OCI-LY1 (cell line): ENCODE results near the gene PFKFB1.

Source experiments
- H2AFZ ChIP-seq: fragments of 200-600 bp; sonication (generic), shearing (Covaris generic); 2 replicates; pipeline ENCODE4 v1.6.0; 2014; ENCODE audit warnings: antibody characterized with exemption, mild to moderate bottlenecking, low read length
- H3F3A ChIP-seq: fragments of 200-600 bp; sonication (generic), shearing (Covaris generic); 2 replicates; pipeline ENCODE4 v1.6.0; 2014; ENCODE audit warnings: mild to moderate bottlenecking, antibody characterized with exemption, low read length, moderate library complexity; ENCODE audit not compliant: insufficient read depth
- H3K27ac ChIP-seq: fragments of 200-600 bp; sonication (generic); 2 replicates; pipeline ENCODE4 v1.5.1; 2014; ENCODE audit warnings: low read length, mixed run types, mild to moderate bottlenecking, low read depth; ENCODE audit not compliant: poor library complexity, severe bottlenecking
- H3K27me3 ChIP-seq: fragments of 200-600 bp; sonication (generic); 2 replicates; pipeline ENCODE4 v1.6.0; 2014; ENCODE audit warnings: antibody characterized with exemption, mild to moderate bottlenecking, low read length, moderate library complexity; ENCODE audit not compliant: insufficient read depth
- H3K36me3 ChIP-seq: fragments of 200-600 bp; sonication (generic); 2 replicates; pipeline ENCODE4 v1.6.1; 2014; ENCODE audit warnings: mild to moderate bottlenecking, antibody characterized with exemption, low read length, moderate library complexity, mixed read lengths; ENCODE audit not compliant: insufficient read depth
- H3K4me1 ChIP-seq: fragments of 200-600 bp; sonication (generic); 2 replicates; pipeline ENCODE4 v1.5.1; 2014; ENCODE audit warnings: mild to moderate bottlenecking, low read length, moderate library complexity; ENCODE audit not compliant: insufficient read depth, severe bottlenecking
- H3K4me2 ChIP-seq: fragments of 200-600 bp; sonication (generic), shearing (Covaris generic); 2 replicates; pipeline ENCODE4 v1.6.1; 2014; ENCODE audit warnings: low read length
- H3K4me3 ChIP-seq: fragments of 200-600 bp; sonication (generic); 2 replicates; pipeline ENCODE4 v1.5.1; 2014; ENCODE audit warnings: low read length, low read depth, mild to moderate bottlenecking, mixed read lengths; ENCODE audit not compliant: poor library complexity, severe bottlenecking
- H3K79me2 ChIP-seq: fragments of 200-600 bp; shearing (Covaris generic); 2 replicates; pipeline ENCODE4 v1.6.1; 2016; ENCODE audit warnings: mixed run types, low read length, mixed read lengths; ENCODE audit not compliant: insufficient read depth
- H3K9ac ChIP-seq: fragments of 200-600 bp; sonication (generic), shearing (Covaris generic); 2 replicates; pipeline ENCODE4 v1.6.1; 2014; ENCODE audit warnings: mild to moderate bottlenecking, low read length, mixed read lengths
- H3K9me2 ChIP-seq: fragments of 200-600 bp; sonication (generic), shearing (Covaris generic); 2 replicates; pipeline ENCODE4 v1.6.1; 2014; ENCODE audit warnings: low read depth, mild to moderate bottlenecking, low read length, mixed read lengths
- H3K9me3 ChIP-seq: fragments of 200-600 bp; shearing (Covaris generic); 2 replicates; pipeline ENCODE4 v1.6.1; 2014; ENCODE audit warnings: low read length, mixed read lengths
- H4K20me1 ChIP-seq: fragments of 200-600 bp; sonication (generic), shearing (Covaris generic); 2 replicates; pipeline ENCODE4 v1.6.0; 2016; ENCODE audit warnings: mild to moderate bottlenecking, low read length; ENCODE audit not compliant: insufficient read depth
- EZH2 ChIP-seq: fragments of 200-600 bp; sonication (generic), shearing (Covaris generic); IDR thresholded peaks from 2 replicates; pipeline ENCODE4 v1.8.0; 2017; ENCODE audit warnings: borderline replicate concordance, mixed run types, mild to moderate bottlenecking, antibody characterized with exemption, low read length, moderate library complexity, mixed read lengths
- TF ChIP-seq, protein P1 (sequence below): fragments of 200-600 bp; sonication (generic), shearing (Covaris generic); IDR thresholded peaks from 2 replicates; pipeline ENCODE4 v1.5.1; 2017; ENCODE audit warnings: mild to moderate bottlenecking, antibody characterized with exemption, low read length, moderate library complexity, mixed read lengths

PFKFB1 gene

DNA sequence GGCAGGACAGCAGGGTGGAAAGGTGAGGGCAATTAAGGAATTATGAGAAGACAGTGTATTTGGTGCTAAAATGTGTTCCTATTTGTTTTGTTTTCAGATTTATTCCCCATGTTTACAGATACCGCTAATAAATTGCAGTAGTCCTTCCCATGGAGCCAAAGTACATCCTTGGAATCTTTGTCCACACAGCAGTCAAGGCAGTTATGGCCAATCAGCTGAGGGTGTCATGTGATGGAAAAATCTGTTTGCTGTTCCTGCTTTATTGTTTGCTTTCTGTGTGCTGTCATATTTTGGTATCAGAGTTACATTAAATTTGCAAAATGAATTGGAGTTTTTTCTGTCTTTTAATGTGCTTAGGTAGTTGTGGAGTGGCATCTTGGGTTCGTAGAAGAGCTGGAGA, 62.9 kb downstream of the PFKFB1 start:
- H3K27me3 ChIP-seq = no peaks in the 10 kb centered on the region
- no peak overlapping the region for H3K9ac ChIP-seq
- H3K9me2 ChIP-seq = no peaks in the 10 kb centered on the region
- H2AFZ ChIP-seq = no peak overlapping the region
- no peaks in the 10 kb centered on the region for H3K4me1 ChIP-seq
- no peak overlapping the region for H3K4me3 ChIP-seq
- no peaks in the 10 kb centered on the region for H3K9me3 ChIP-seq
- no peak overlapping the region for H3K27ac ChIP-seq
- H4K20me1 ChIP-seq = no peaks in the 10 kb centered on the region
- H3K4me2 ChIP-seq = no peak overlapping the region
- TF ChIP-seq, protein P1, sequence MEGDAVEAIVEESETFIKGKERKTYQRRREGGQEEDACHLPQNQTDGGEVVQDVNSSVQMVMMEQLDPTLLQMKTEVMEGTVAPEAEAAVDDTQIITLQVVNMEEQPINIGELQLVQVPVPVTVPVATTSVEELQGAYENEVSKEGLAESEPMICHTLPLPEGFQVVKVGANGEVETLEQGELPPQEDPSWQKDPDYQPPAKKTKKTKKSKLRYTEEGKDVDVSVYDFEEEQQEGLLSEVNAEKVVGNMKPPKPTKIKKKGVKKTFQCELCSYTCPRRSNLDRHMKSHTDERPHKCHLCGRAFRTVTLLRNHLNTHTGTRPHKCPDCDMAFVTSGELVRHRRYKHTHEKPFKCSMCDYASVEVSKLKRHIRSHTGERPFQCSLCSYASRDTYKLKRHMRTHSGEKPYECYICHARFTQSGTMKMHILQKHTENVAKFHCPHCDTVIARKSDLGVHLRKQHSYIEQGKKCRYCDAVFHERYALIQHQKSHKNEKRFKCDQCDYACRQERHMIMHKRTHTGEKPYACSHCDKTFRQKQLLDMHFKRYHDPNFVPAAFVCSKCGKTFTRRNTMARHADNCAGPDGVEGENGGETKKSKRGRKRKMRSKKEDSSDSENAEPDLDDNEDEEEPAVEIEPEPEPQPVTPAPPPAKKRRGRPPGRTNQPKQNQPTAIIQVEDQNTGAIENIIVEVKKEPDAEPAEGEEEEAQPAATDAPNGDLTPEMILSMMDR = no peak
- TF ChIP-seq EZH2 = no peak
- peaks cover 12% of the 10 kb centered on the region; the same call in 1 of the 2 replicates for H3K36me3 ChIP-seq
- H3F3A ChIP-seq = no peaks in the 10 kb centered on the region
- H3K79me2 ChIP-seq = no peaks in the 10 kb centered on the region

- H3K9me3 ChIP-seq = no peaks in the 10 kb centered on the region
- H3K4me2 ChIP-seq = no peak overlapping the region
- peaks cover 12% of the 10 kb centered on the region; the same call in 1 of the 2 replicates for H3K36me3 ChIP-seq
- no peak overlapping the region for H2AFZ ChIP-seq
- no peak overlapping the region for H3K27ac ChIP-seq
- H3K27me3 ChIP-seq = no peaks in the 10 kb centered on the region
- no peaks in the 10 kb centered on the region for H3K4me1 ChIP-seq
- H3K4me3 ChIP-seq = no peak overlapping the region
- no peaks in the 10 kb centered on the region for H4K20me1 ChIP-seq
- no peaks in the 10 kb centered on the region for H3K9me2 ChIP-seq
- no peaks in the 10 kb centered on the region for H3F3A ChIP-seq
- no peak overlapping the region for H3K9ac ChIP-seq
- no peaks in the 10 kb centered on the region for H3K79me2 ChIP-seq
- TF ChIP-seq EZH2 = no peak
- TF ChIP-seq, protein P1 = no peak
These were observed 63.5 kb downstream of the PFKFB1 start for GRCh38 chrX:54930291-54931049.

- H3K9me3 ChIP-seq = no peaks in the 10 kb centered on the region
- peaks cover 12% of the 10 kb centered on the region; the same call in 1 of the 2 replicates for H3K36me3 ChIP-seq
- H3K27me3 ChIP-seq = no peaks in the 10 kb centered on the region
- no peak overlapping the region for H3K27ac ChIP-seq
- no peak for TF ChIP-seq EZH2
- TF ChIP-seq, protein P1 = no peak
- no peaks in the 10 kb centered on the region for H3K79me2 ChIP-seq
- H3K4me1 ChIP-seq = no peaks in the 10 kb centered on the region
- H3F3A ChIP-seq = no peaks in the 10 kb centered on the region
- H3K9ac ChIP-seq = no peak overlapping the region
- no peaks in the 10 kb centered on the region for H4K20me1 ChIP-seq
- H2AFZ ChIP-seq = no peak overlapping the region
- no peak overlapping the region for H3K4me3 ChIP-seq
- no peaks in the 10 kb centered on the region for H3K9me2 ChIP-seq
- no peak overlapping the region for H3K4me2 ChIP-seq
These were observed 65.1 kb downstream of the PFKFB1 start for GRCh38 chrX:54928876-54929275.
